ENCODE results near the gene GPR142. TPM values are rescaled to one million over a fixed set of nuclear protein-coding genes. Genes with fewer than 3 reads are reported as not detected.

Gene GPR142
- total RNA-seq, 1 experiment from 2014 or later, result 0.33 TPM

DNA sequence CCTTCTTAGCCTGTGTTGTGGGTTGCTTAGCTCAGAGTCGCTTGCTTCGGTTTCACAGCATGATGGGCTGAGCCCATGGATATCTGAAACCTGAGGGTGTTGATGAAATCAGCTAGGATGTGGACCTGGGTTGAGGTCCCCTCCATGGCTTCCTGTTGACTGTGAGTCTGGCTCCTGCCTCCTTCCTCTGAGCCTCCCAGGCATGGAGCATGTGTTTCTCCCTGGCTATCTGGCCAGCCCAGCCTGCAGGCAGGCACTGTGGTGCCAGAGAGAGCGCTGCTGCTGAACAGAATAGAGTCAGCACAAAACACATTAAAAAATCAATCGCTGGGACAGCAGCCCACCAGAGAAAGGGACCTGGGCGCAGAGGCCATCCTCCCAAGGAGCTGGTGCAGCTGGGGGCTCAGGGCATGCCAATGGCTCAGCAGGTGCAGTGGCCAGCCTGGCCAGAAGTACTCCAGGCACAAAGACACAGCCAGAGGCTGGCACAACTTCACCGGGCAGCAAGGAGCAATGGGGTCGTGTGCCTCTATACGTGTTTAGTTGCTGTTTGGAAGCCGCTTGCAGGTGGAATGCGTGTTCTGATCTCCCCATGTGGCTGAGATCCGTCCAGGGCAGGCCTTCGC, 36.3 kb downstream of the GPR142 start:
- Histone ChIP-seq H2BK120ac (ENCODE audit: low read depth, low read length, poor library complexity, severe bottlenecking) (no peak overlapping the region), H2AFZ (ENCODE audit: low read length) (no peak overlapping the region), H3T11ph (ENCODE audit: low read length) (no peak overlapping the region), H3K79me2 (ENCODE audit: insufficient read depth, low read length) (no peaks in the 10 kb centered on the region), H3K79me1 (ENCODE audit: insufficient read depth, low read depth, low read length, poor library complexity, severe bottlenecking) (no peaks in the 10 kb centered on the region), H3K27me3 (ENCODE audit: insufficient read depth, low read length) (no peaks in the 10 kb centered on the region), H3K27ac (ENCODE audit: insufficient read length, low read depth, low read length) (no peak overlapping the region), H3K9me3 (ENCODE audit: control insufficient read depth, low read depth, low read length) (no peaks in the 10 kb centered on the region), H3K4me2 (ENCODE audit: insufficient read depth, insufficient read length, low read length) (no peak overlapping the region), H3K18ac (ENCODE audit: insufficient read length, low read depth, low read length) (no peak overlapping the region), H3K4me1 (ENCODE audit: insufficient read depth, low read length) (peaks cover 5% of the 10 kb centered on the region; the same call in 1 of the 2 replicates), H3K14ac (ENCODE audit: insufficient read depth, low read length) (peak overlapping the region; percentile 11; the same call in 1 of the 2 replicates), H2BK15ac (ENCODE audit: low read depth, low read length) (no peak overlapping the region), H4K5ac (ENCODE audit: insufficient read length, low read depth, low read length) (no peak overlapping the region), H4K8ac (replicated peaks; ENCODE audit: insufficient read length, low read depth, low read length) (no peak overlapping the region), H2AK5ac (ENCODE audit: insufficient read length, low read length) (no peak overlapping the region), H2BK12ac (ENCODE audit: insufficient read length, low read depth, low read length) (no peak overlapping the region), H3K56ac (ENCODE audit: insufficient read length, low read depth, low read length) (no peak overlapping the region), H4K91ac (ENCODE audit: insufficient read length, low read depth, low read length) (no peak overlapping the region), H3K9ac (ENCODE audit: extremely low read depth, insufficient read length, low read length) (no peak overlapping the region), H2BK5ac (ENCODE audit: insufficient read length, low read length) (no peak overlapping the region), H4K20me1 (ENCODE audit: control insufficient read depth, insufficient read depth, insufficient read length) (no peaks in the 10 kb centered on the region), H3K4ac (ENCODE audit: low read depth, low read length) (no peak overlapping the region), H3K23me2 (ENCODE audit: insufficient read length, low read depth, low read length, poor library complexity, severe bottlenecking) (no peaks in the 10 kb centered on the region), H2BK20ac (ENCODE audit: low read depth, low read length, poor library complexity, severe bottlenecking) (no peak overlapping the region), H3K23ac (ENCODE audit: insufficient read length, low read depth, low read length) (no peak overlapping the region)
- no peaks in the 10 kb centered on the region for H3K9me3 Mint-ChIP-seq
- H3K4me1 Mint-ChIP-seq, result peaks cover 14 to 19% of the 10 kb centered on the region in 2 experiments
- WGBS (ENCODE audit: extremely low coverage, insufficient read length, low lambda C conversion rate), result no CpG with 5 or more reads among the region's 12 CpGs
- DNase-seq, result no peak
- H3K27ac Mint-ChIP-seq, result peak overlapping the region in 1 of 3 experiments; percentile 56; a peak in 1 of 7 replicates
- H3K4me3 Mint-ChIP-seq, result no peak overlapping the region
- H3K36me3 Mint-ChIP-seq (ENCODE audit: insufficient read depth in 1 of 3, low read depth in 3 of 3), result no peaks in the 10 kb centered on the region
- peaks cover 10% of the 10 kb centered on the region for H3K27me3 Mint-ChIP-seq (ENCODE audit: low read depth)
- TF ChIP-seq, protein P1, sequence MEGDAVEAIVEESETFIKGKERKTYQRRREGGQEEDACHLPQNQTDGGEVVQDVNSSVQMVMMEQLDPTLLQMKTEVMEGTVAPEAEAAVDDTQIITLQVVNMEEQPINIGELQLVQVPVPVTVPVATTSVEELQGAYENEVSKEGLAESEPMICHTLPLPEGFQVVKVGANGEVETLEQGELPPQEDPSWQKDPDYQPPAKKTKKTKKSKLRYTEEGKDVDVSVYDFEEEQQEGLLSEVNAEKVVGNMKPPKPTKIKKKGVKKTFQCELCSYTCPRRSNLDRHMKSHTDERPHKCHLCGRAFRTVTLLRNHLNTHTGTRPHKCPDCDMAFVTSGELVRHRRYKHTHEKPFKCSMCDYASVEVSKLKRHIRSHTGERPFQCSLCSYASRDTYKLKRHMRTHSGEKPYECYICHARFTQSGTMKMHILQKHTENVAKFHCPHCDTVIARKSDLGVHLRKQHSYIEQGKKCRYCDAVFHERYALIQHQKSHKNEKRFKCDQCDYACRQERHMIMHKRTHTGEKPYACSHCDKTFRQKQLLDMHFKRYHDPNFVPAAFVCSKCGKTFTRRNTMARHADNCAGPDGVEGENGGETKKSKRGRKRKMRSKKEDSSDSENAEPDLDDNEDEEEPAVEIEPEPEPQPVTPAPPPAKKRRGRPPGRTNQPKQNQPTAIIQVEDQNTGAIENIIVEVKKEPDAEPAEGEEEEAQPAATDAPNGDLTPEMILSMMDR (conservative IDR thresholded peaks at IDR 0.05), result no peak
